GM10248 (cell line): ENCODE measurements around the gene CD244.
"Not testable (repeated sequence)": the region's sequence is repeated elsewhere in the genome, so short reads cannot be mapped to it uniquely, and the experiment has no call there.

Experiments
- CTCF ChIA-PET: fragments of 300-600 bp; sonication (Branson Sonifier 250); formaldehyde crosslinking; extraction: SDS; loops from one replicate; lab custom pipeline; 2021; ENCODE audit warnings: antibody characterized with exemption; lab: Yijun Ruan, JAX
- POLR2A ChIA-PET: fragments of 350-650 bp; sonication (Branson Sonifier 250); formaldehyde crosslinking; extraction: SDS; loops from one replicate; lab custom pipeline; 2020; ENCODE audit warnings: antibody characterized with exemption; lab: Yijun Ruan, JAX
- DNase-seq: peaks from one replicate; pipeline ENCODE4 v3.0.0; 2012; ENCODE audit errors: extremely low spot score
- CTCF ChIP-seq: IDR thresholded peaks from 2 replicates; pipeline ENCODE4 v1.5.1; 2012; ENCODE audit warnings: mild to moderate bottlenecking, low read depth; ENCODE audit errors: extremely low read depth, missing control alignments, control extremely low read depth

CD244 gene

GRCh38 chr1:160879056-160879455 is 16.4 kb upstream of the CD244 start:
- ChIA-PET POLR2A (no interaction called here), CTCF (interaction anchor here (1.1 to 1.6 kb wide), 3 partner anchors 11 to 110 kb away, joined by 3 to 5 read pairs (median 5); no protein-coding TSS in a partner anchor)
- no peak for TF ChIP-seq CTCF
- DNase-seq, result no peak

GRCh38 chr1:160877221-160877620 is 14.5 kb upstream of the CD244 start:
- CTCF ChIA-PET, result interaction anchor here (0.9 to 1.9 kb wide), 8 partner anchors 9 to 75 kb away, joined by 3 to 10 read pairs (median 5); partner anchors contain the start of gene CD244
- POLR2A ChIA-PET, result no interaction called here
- TF ChIP-seq CTCF, result peak; percentile 15
- DNase-seq, result peak; percentile 42

GRCh38 chr1:160876311-160876710 is 13.6 kb upstream of the CD244 start:
- DNase-seq, result no peak
- POLR2A ChIA-PET, result interaction anchor here (0.5 kb wide), 1 partner anchor 70 kb away, joined by 3 read pairs; no protein-coding TSS in a partner anchor
- no peak for TF ChIP-seq CTCF
- CTCF ChIA-PET, result interaction anchor here (0.7 to 1.9 kb wide), 5 partner anchors 8 to 40 kb away, joined by 3 to 7 read pairs (median 3); partner anchors contain the start of gene ITLN1

- DNase-seq, CTCF ChIA-PET, POLR2A ChIA-PET: not testable (repeated sequence)
Observed at GRCh38 chr1:160875591-160875990, 12.9 kb upstream of the CD244 start.

GRCh38 chr1:160874935-160875334 is 12.2 kb upstream of the CD244 start:
- ChIA-PET POLR2A (no interaction called here), CTCF (interaction anchor here (1.9 to 2.8 kb wide), 2 partner anchors 18 to 39 kb away, joined by 6 to 10 read pairs; no protein-coding TSS in a partner anchor)
- no peak for TF ChIP-seq CTCF
- DNase-seq, result no peak

GRCh38 chr1:160868141-160868540 is 5.5 kb upstream of the CD244 start:
- no peak for DNase-seq
- ChIA-PET POLR2A (no interaction called here), CTCF (interaction anchor here (1.0 to 2.1 kb wide), 4 partner anchors 25 to 86 kb away, joined by 3 to 7 read pairs (median 4); no protein-coding TSS in a partner anchor)
- TF ChIP-seq CTCF, result no peak

- POLR2A ChIA-PET, DNase-seq: not testable (repeated sequence)
Observed at GRCh38 chr1:160867651-160868050, 5.0 kb upstream of the CD244 start.

More at GRCh38 chr1:160867651-160868050, 5.0 kb upstream of the CD244 start:
- CTCF ChIA-PET, result interaction anchor here (1.0 to 2.1 kb wide), 3 partner anchors 24 to 84 kb away, joined by 3 to 7 read pairs (median 3); no protein-coding TSS in a partner anchor
